ENCODE measurements around the gene GLIS2.
A peak's percentile ranks its signal among the peaks of the same experiment; 100 is the strongest.

Gene GLIS2

DNA sequence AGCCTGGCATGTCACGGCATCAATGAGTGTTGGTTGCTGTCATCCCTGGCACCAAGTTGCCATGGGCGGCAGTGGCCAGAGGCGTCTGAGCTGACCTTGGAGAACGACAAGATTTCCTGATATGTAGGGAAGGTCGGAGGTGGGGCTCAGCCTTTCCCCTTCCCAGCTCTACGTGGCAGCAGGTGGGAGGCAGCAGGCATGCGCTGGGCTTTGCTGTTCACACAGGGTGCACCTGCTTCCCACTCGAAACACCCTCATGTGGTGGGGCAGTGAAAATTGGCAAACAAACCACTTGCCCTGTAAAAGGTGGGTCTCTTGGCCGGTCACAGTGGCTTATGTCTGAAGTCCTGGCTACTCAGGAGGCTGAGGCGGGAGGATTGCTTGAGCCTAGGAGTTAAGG is 30.7 kb upstream of the GLIS2 start:
- H3K9ac ChIP-seq (ENCODE audit: low read depth, low read length, poor library complexity, severe bottlenecking) = no peak overlapping the region
- no peaks in the 10 kb centered on the region for H4K20me1 ChIP-seq (ENCODE audit: insufficient read depth, low read length, poor library complexity, severe bottlenecking)
- H3K9me3 ChIP-seq (ENCODE audit: insufficient read depth, low read depth, low read length) = no peaks in the 10 kb centered on the region
- H3K36me3 ChIP-seq (ENCODE audit: insufficient read depth, low read length) = no peaks in the 10 kb centered on the region
- no peak overlapping the region for H2AFZ ChIP-seq (ENCODE audit: low read length)
- H3K4me1 ChIP-seq (ENCODE audit: insufficient read depth, low read length, poor library complexity, severe bottlenecking) = no peaks in the 10 kb centered on the region
- H3K4me2 ChIP-seq (ENCODE audit: low read depth, low read length, poor library complexity, severe bottlenecking) = no peak overlapping the region
- H3K79me2 ChIP-seq (ENCODE audit: insufficient read depth, low read length) = no peaks in the 10 kb centered on the region
- H3F3A ChIP-seq (ENCODE audit: low read depth) = no peaks in the 10 kb centered on the region
- H3K4me3 ChIP-seq (ENCODE audit: low read length, poor library complexity, severe bottlenecking) = no peak overlapping the region
- H3K9me2 ChIP-seq (replicated peaks; ENCODE audit: low read depth, low read length) = no peaks in the 10 kb centered on the region
- TF ChIP-seq EZH2phosphoT487 (IDR thresholded peaks at IDR 0.05; ENCODE audit: borderline replicate concordance) = no peak
- H3K27me3 ChIP-seq (ENCODE audit: insufficient read depth, low read length, poor library complexity, severe bottlenecking) = no peaks in the 10 kb centered on the region

DNA sequence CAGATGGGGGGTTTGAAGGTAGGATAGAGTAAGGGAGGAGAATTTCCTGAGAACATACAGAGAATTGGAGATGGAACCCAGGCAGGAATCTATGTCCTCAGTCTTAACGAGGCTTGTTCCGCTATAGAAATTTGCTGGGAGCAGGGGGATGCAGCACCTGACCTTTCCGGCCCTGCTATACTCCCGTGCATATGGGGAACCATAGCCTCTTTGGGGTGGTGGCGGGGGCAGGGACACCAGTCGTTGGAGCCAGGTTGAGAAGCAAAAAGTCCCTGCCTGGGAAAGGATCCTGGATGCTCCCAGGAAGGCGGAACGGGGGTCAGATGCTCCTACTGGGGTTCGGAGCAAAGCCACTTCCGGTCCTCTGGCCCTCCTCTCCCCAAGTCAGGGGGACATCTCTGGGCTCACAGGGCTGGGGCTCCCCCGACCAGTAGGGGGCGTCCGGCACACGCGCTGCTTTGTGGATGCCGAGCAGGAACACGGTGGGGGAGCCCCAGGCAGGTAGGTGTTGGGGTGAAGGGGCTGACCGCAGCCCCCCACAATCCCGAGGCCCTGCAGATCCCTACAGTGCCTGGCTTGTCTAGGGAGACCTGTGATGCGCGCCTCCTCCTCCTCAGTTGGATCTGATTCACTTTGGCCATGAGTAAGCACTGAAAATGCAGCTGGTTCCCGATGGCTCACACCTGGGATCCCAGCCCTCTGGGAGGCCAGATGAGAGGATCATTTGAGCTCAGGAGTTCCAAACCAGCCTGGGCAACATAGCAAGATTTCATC is 27.5 kb upstream of the GLIS2 start:
- H3K9me2 ChIP-seq (replicated peaks; ENCODE audit: low read depth, low read length) = no peaks in the 10 kb centered on the region
- no peaks in the 10 kb centered on the region for H4K20me1 ChIP-seq (ENCODE audit: insufficient read depth, low read length, poor library complexity, severe bottlenecking)
- no peaks in the 10 kb centered on the region for H3K79me2 ChIP-seq (ENCODE audit: insufficient read depth, low read length)
- no peaks in the 10 kb centered on the region for H3K4me1 ChIP-seq (ENCODE audit: insufficient read depth, low read length, poor library complexity, severe bottlenecking)
- peak overlapping the region; percentile 34 for H3K4me2 ChIP-seq (ENCODE audit: low read depth, low read length, poor library complexity, severe bottlenecking)
- H3K9me3 ChIP-seq (ENCODE audit: insufficient read depth, low read depth, low read length) = no peaks in the 10 kb centered on the region
- TF ChIP-seq, protein P1, sequence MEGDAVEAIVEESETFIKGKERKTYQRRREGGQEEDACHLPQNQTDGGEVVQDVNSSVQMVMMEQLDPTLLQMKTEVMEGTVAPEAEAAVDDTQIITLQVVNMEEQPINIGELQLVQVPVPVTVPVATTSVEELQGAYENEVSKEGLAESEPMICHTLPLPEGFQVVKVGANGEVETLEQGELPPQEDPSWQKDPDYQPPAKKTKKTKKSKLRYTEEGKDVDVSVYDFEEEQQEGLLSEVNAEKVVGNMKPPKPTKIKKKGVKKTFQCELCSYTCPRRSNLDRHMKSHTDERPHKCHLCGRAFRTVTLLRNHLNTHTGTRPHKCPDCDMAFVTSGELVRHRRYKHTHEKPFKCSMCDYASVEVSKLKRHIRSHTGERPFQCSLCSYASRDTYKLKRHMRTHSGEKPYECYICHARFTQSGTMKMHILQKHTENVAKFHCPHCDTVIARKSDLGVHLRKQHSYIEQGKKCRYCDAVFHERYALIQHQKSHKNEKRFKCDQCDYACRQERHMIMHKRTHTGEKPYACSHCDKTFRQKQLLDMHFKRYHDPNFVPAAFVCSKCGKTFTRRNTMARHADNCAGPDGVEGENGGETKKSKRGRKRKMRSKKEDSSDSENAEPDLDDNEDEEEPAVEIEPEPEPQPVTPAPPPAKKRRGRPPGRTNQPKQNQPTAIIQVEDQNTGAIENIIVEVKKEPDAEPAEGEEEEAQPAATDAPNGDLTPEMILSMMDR (conservative IDR thresholded peaks at IDR 0.05; ENCODE audit: low read length) = peak; percentile 73
- no peak for TF ChIP-seq EZH2phosphoT487 (IDR thresholded peaks at IDR 0.05; ENCODE audit: borderline replicate concordance)
- no peak overlapping the region for H3K9ac ChIP-seq (ENCODE audit: low read depth, low read length, poor library complexity, severe bottlenecking)
- no peak overlapping the region for H3K4me3 ChIP-seq (ENCODE audit: low read length, poor library complexity, severe bottlenecking)
- H2AFZ ChIP-seq (ENCODE audit: low read length) = peak overlapping the region; percentile 12; the same call in 1 of the 2 replicates
- no peaks in the 10 kb centered on the region for H3F3A ChIP-seq (ENCODE audit: low read depth)
- H3K36me3 ChIP-seq (ENCODE audit: insufficient read depth, low read length) = no peaks in the 10 kb centered on the region
- no peaks in the 10 kb centered on the region for H3K27me3 ChIP-seq (ENCODE audit: insufficient read depth, low read length, poor library complexity, severe bottlenecking)

DNA sequence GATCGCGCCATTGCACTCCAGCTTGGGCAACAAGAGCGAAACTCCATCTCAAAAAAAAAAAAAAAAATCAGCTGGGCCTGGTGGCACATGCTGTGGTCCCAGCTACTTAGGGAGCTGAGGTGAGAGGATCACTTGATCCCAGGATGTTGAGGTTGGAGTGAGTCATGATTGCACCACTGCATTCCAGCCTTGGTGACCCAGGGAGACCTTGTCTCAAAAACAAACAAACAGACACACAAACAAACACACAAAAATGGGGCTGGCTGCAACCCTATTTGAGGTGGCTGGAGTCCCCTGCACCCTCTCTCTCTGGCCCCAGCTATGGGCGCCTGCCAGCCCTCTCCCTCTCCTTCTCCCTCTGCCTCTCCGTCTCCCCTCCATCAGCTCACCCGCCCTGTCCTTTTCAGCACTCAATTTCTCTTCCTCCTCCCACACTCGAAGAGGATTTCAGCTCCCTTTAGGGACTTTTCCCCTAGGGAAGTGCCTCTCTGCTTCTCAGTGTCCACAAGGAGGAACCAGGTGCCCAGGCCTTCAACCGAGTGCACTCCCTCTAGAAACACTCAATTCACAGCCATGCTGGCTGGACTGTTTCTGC is 25.5 kb upstream of the GLIS2 start:
- no peak for TF ChIP-seq EZH2phosphoT487 (IDR thresholded peaks at IDR 0.05; ENCODE audit: borderline replicate concordance)
- TF ChIP-seq, protein P1 (conservative IDR thresholded peaks at IDR 0.05; ENCODE audit: low read length) = no peak
- H3K4me1 ChIP-seq (ENCODE audit: insufficient read depth, low read length, poor library complexity, severe bottlenecking) = no peaks in the 10 kb centered on the region
- H3K9me2 ChIP-seq (replicated peaks; ENCODE audit: low read depth, low read length) = no peaks in the 10 kb centered on the region
- no peaks in the 10 kb centered on the region for H3K36me3 ChIP-seq (ENCODE audit: insufficient read depth, low read length)
- no peaks in the 10 kb centered on the region for H3K27me3 ChIP-seq (ENCODE audit: insufficient read depth, low read length, poor library complexity, severe bottlenecking)
- H3K4me3 ChIP-seq (ENCODE audit: low read length, poor library complexity, severe bottlenecking) = no peak overlapping the region
- no peaks in the 10 kb centered on the region for H3K79me2 ChIP-seq (ENCODE audit: insufficient read depth, low read length)
- no peak overlapping the region for H2AFZ ChIP-seq (ENCODE audit: low read length)
- H3K9me3 ChIP-seq (ENCODE audit: insufficient read depth, low read depth, low read length) = no peaks in the 10 kb centered on the region
- H3K4me2 ChIP-seq (ENCODE audit: low read depth, low read length, poor library complexity, severe bottlenecking) = no peak overlapping the region
- H3F3A ChIP-seq (ENCODE audit: low read depth) = no peaks in the 10 kb centered on the region
- no peaks in the 10 kb centered on the region for H4K20me1 ChIP-seq (ENCODE audit: insufficient read depth, low read length, poor library complexity, severe bottlenecking)
- H3K9ac ChIP-seq (ENCODE audit: low read depth, low read length, poor library complexity, severe bottlenecking) = no peak overlapping the region

Data from Loucy (cell line).